MM.1S (cell line): ENCODE measurements around the gene BCAS3.

ENCODE experiments used
- CTCF ChIP-seq: fragments of 300-600 bp; sonication (generic); IDR thresholded peaks from 2 replicates; pipeline ENCODE4 v1.5.1; 2016; ENCODE audit warnings: antibody characterized with exemption, low read length, mixed read lengths
- EZH2phosphoT487 ChIP-seq: fragments of 300-600 bp; sonication (generic); IDR thresholded peaks from 2 replicates; pipeline ENCODE4 v1.6.1; 2018; ENCODE audit warnings: antibody characterized with exemption, low read length

DNA sequence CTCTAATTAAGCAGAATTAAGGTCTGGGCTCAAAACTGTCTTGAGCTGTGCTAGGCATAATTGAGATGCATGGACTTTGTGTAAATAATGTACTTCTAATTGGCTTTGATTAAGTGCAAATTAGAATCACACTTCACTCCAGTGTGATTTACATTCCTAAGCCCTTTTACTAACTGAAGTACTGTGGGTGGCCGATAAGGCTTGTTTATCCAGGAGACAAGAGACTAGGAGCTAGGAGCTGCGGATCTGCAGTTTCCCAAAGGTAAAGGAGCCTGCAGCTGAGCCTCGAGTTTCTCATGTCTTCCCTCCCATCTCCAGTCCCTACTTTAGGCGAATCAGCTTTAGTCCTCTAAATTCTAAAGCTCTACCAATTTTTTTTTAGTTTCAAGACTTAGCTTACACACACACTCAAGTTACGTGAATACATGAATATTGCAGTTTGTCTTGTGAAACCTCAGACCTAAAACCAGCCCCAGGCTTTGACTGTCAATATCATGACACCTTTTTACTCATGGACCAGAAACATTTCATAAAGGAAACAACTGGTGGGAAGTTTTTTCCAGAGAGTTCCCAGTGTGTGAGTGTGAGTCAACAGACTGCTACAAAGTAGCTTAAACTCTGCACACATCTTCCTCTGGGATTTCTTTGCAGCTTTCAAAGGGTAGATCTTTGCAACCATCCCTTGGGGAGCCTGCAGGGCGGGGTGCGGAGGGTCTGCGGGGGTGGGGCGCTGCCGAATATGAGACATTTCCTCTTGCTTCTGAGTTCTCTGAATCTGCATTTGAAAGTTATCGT is 608.1 kb downstream of the BCAS3 start:
- no peak for TF ChIP-seq CTCF
- no peak for TF ChIP-seq EZH2phosphoT487
